Neural cell (in vitro differentiated cells): ENCODE data around the gene BRD3. TPM values are rescaled to one million over a fixed set of nuclear protein-coding genes. Genes with fewer than 3 reads are reported as not detected.

ENCODE experiments used
- H2AFZ ChIP-seq: fragments of 200-600, 300-800 bp; sonication (generic), shearing (Covaris generic); 2 replicates; pipeline ENCODE4 v1.6.0; 2014; ENCODE audit warnings: low read depth, mild to moderate bottlenecking, antibody characterized with exemption, low read length, moderate library complexity
- H3F3A ChIP-seq: fragments of 200-600 bp; shearing (Covaris generic); 2 replicates; pipeline ENCODE4 v1.6.1; 2016; ENCODE audit warnings: mild to moderate bottlenecking, moderate library complexity, mixed read lengths, antibody characterized with exemption, low read length; ENCODE audit not compliant: insufficient read depth, poor library complexity, severe bottlenecking
- H3K27ac ChIP-seq: fragments of 200-600, 300-800 bp; sonication (generic), shearing (Covaris generic); 2 replicates; pipeline ENCODE4 v1.5.1; 2014; ENCODE audit warnings: mild to moderate bottlenecking, low read length, moderate library complexity
- H3K27me3 ChIP-seq: fragments of 300-800, 200-600 bp; sonication (generic), shearing (Covaris generic); 2 replicates; pipeline ENCODE4 v1.6.0; 2014; ENCODE audit warnings: mild to moderate bottlenecking, low read depth, low read length, moderate library complexity; ENCODE audit not compliant: insufficient read depth
- H3K36me3 ChIP-seq: fragments of 300-800, 200-600 bp; sonication (generic), shearing (Covaris generic); 2 replicates; pipeline ENCODE4 v1.5.1; 2014; ENCODE audit warnings: mild to moderate bottlenecking, antibody characterized with exemption, low read length, moderate library complexity; ENCODE audit not compliant: insufficient read depth
- H3K4me2 ChIP-seq: fragments of 300-800, 200-600 bp; sonication (generic), shearing (Covaris generic); 2 replicates; pipeline ENCODE4 v1.6.0; 2014; ENCODE audit warnings: mild to moderate bottlenecking, low read length
- H3K4me3 ChIP-seq: fragments of 300-800, 200-600 bp; sonication (generic), shearing (Covaris generic); 2 replicates; pipeline ENCODE4 v1.5.1; 2014; ENCODE audit warnings: mild to moderate bottlenecking, low read length, moderate library complexity
- H3K79me2 ChIP-seq: fragments of 200-600 bp; shearing (Covaris generic); replicated peaks from 2 replicates; pipeline ENCODE4 v1.6.0; 2014; ENCODE audit warnings: mild to moderate bottlenecking, low read length, moderate library complexity; ENCODE audit not compliant: insufficient read depth
- H3K9ac ChIP-seq: fragments of 300-800, 200-600 bp; sonication (generic), shearing (Covaris generic); 2 replicates; pipeline ENCODE4 v1.6.1; 2016; ENCODE audit warnings: mild to moderate bottlenecking, low read length, mixed read lengths
- H3K9me2 ChIP-seq: fragments of 200-600 bp; shearing (Covaris generic); 2 replicates; pipeline ENCODE4 v1.6.1; 2016; ENCODE audit warnings: mild to moderate bottlenecking, low read length, mixed read lengths; ENCODE audit not compliant: insufficient read depth
- H3K9me3 ChIP-seq: fragments of 200-600, 300-800 bp; sonication (generic), shearing (Covaris generic); 2 replicates; pipeline ENCODE4 v1.6.1; 2016; ENCODE audit warnings: mild to moderate bottlenecking, mixed run types, low read length, moderate library complexity, mixed read lengths
- H4K20me1 ChIP-seq: fragments of 200-600 bp; shearing (Covaris generic); 2 replicates; pipeline ENCODE4 v1.6.1; 2016; ENCODE audit warnings: mild to moderate bottlenecking, mixed run types; ENCODE audit not compliant: insufficient read depth
- EP300 ChIP-seq: fragments of 450-650 bp; conservative IDR thresholded peaks from 2 replicates; pipeline ENCODE4 v1.6.1; 2014; ENCODE audit warnings: antibody characterized with exemption, mild to moderate bottlenecking, moderate library complexity; ENCODE audit not compliant: poor library complexity, severe bottlenecking
- EZH2 ChIP-seq: fragments of 200-600, 300-800 bp; shearing (Covaris generic), sonication (generic); IDR thresholded peaks from 2 replicates; pipeline ENCODE4 v1.6.1; 2014; ENCODE audit warnings: antibody characterized with exemption, low read length, borderline replicate concordance, mild to moderate bottlenecking; ENCODE audit not compliant: insufficient read depth, poor library complexity, severe bottlenecking
- MXI1 ChIP-seq: fragments of 450-650 bp; conservative IDR thresholded peaks from 2 replicates; pipeline ENCODE4 v1.6.1; 2014; ENCODE audit warnings: antibody characterized with exemption, mild to moderate bottlenecking; ENCODE audit not compliant: poor library complexity, severe bottlenecking
- POLR2AphosphoS5 ChIP-seq: IDR thresholded peaks from 2 replicates; pipeline ENCODE4 v1.6.1; 2012
- RAD21 ChIP-seq: fragments of 450-650 bp; conservative IDR thresholded peaks from 2 replicates; pipeline ENCODE4 v1.6.1; 2014; ENCODE audit warnings: antibody characterized with exemption, mild to moderate bottlenecking, moderate library complexity
- SMC3 ChIP-seq: fragments of 450-650 bp; conservative IDR thresholded peaks from 2 replicates; pipeline ENCODE4 v1.6.1; 2014; ENCODE audit warnings: antibody characterized with exemption, mild to moderate bottlenecking, moderate library complexity; ENCODE audit not compliant: poor library complexity
- TAF1 ChIP-seq: IDR thresholded peaks from 2 replicates; pipeline ENCODE4 v1.6.1; 2012; ENCODE audit warnings: low read depth
- polyA plus RNA-seq: library from polyadenylated mRNA; depleted of rRNA; stranded (reverse); fragments of >200 nt; gene quantifications from 2 replicates; pipeline ENCODE4 v1.2.3, GENCODE V29; 2014
- TF ChIP-seq, protein P1 (sequence below): IDR thresholded peaks from 2 replicates; pipeline ENCODE4 v1.6.1; 2012; ENCODE audit warnings: borderline replicate concordance
- TF ChIP-seq, protein P2 (sequence below): fragments of 450-650 bp; IDR thresholded peaks from 2 replicates; pipeline ENCODE4 v1.5.1; 2014; ENCODE audit warnings: antibody characterized with exemption, mild to moderate bottlenecking, moderate library complexity; ENCODE audit not compliant: poor library complexity, severe bottlenecking

The BRD3 gene
- polyA plus RNA-seq, 1 donor from 2014 or later: 17.6 TPM

DNA sequence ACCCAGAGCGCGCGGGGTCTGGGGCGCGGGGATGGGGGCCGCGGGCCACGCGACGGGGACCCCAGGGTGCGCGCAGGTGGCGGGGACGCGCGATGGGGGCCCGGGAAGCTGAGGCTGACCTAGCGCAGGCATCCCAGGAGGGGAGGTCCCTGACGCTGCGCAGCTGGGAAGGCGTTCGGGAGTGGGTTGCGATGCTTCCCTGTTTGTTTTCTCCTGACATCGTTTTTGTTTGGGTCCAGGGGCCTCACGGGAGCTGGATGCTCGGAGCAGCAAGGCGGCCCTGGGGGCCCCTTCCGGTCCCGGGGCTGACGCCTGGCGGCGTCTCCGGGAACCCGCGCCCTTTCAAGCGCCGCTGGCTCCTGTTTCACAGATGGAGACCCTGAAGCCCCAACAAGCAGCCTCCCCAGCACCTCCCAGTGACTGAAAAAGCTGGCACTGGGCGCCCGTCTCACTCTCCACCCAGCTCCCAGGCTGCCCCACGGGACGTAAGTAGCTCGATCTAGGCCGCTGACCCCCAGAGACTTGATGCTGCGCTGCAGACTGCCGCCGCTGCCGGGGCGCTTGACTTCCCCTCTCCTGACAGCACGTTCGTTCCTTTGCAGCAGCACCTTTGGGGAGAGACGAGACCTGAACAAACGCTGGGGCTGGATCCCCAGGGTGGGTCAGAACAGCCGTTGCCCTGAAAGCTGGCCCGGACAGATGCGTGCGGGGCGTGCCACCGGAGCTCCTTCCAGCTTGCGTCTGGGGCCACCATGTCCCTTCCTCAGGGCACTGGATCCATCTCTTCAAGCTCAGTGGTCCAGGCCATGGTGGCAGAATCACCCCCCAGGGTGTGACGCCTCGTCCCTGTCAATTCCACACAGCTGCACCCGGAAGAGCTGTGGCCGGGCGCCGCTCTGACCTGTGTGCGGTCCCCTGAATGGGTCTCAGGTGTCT is 42.0 kb downstream of the BRD3 start:
- H3K4me2 ChIP-seq: peak overlapping the region; percentile 62
- H2AFZ ChIP-seq: peak overlapping the region; percentile 69
- TF ChIP-seq, protein P1, sequence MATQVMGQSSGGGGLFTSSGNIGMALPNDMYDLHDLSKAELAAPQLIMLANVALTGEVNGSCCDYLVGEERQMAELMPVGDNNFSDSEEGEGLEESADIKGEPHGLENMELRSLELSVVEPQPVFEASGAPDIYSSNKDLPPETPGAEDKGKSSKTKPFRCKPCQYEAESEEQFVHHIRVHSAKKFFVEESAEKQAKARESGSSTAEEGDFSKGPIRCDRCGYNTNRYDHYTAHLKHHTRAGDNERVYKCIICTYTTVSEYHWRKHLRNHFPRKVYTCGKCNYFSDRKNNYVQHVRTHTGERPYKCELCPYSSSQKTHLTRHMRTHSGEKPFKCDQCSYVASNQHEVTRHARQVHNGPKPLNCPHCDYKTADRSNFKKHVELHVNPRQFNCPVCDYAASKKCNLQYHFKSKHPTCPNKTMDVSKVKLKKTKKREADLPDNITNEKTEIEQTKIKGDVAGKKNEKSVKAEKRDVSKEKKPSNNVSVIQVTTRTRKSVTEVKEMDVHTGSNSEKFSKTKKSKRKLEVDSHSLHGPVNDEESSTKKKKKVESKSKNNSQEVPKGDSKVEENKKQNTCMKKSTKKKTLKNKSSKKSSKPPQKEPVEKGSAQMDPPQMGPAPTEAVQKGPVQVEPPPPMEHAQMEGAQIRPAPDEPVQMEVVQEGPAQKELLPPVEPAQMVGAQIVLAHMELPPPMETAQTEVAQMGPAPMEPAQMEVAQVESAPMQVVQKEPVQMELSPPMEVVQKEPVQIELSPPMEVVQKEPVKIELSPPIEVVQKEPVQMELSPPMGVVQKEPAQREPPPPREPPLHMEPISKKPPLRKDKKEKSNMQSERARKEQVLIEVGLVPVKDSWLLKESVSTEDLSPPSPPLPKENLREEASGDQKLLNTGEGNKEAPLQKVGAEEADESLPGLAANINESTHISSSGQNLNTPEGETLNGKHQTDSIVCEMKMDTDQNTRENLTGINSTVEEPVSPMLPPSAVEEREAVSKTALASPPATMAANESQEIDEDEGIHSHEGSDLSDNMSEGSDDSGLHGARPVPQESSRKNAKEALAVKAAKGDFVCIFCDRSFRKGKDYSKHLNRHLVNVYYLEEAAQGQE: no peak
- TF ChIP-seq RAD21 (peak; percentile 40), POLR2AphosphoS5 (peak; percentile 6), EZH2 (no peak), SMC3 (peak; percentile 55), TAF1 (peak; percentile 58), MXI1 (peak; percentile 58)
- TF ChIP-seq, protein P2, sequence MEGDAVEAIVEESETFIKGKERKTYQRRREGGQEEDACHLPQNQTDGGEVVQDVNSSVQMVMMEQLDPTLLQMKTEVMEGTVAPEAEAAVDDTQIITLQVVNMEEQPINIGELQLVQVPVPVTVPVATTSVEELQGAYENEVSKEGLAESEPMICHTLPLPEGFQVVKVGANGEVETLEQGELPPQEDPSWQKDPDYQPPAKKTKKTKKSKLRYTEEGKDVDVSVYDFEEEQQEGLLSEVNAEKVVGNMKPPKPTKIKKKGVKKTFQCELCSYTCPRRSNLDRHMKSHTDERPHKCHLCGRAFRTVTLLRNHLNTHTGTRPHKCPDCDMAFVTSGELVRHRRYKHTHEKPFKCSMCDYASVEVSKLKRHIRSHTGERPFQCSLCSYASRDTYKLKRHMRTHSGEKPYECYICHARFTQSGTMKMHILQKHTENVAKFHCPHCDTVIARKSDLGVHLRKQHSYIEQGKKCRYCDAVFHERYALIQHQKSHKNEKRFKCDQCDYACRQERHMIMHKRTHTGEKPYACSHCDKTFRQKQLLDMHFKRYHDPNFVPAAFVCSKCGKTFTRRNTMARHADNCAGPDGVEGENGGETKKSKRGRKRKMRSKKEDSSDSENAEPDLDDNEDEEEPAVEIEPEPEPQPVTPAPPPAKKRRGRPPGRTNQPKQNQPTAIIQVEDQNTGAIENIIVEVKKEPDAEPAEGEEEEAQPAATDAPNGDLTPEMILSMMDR: peak; percentile 61
- H4K20me1 ChIP-seq: no peaks in the 10 kb centered on the region
- H3K9me3 ChIP-seq: no peaks in the 10 kb centered on the region
- H3K36me3 ChIP-seq: no peaks in the 10 kb centered on the region
- H3K79me2 ChIP-seq: peaks cover 12% of the 10 kb centered on the region
- H3K9ac ChIP-seq: peak overlapping the region; percentile 83
- H3K9me2 ChIP-seq: no peaks in the 10 kb centered on the region
- H3K27ac ChIP-seq: peak overlapping the region; percentile 80
- H3K27me3 ChIP-seq: no peaks in the 10 kb centered on the region
- peak overlapping the region; percentile 89 for H3K4me3 ChIP-seq
- no peaks in the 10 kb centered on the region for H3F3A ChIP-seq

DNA sequence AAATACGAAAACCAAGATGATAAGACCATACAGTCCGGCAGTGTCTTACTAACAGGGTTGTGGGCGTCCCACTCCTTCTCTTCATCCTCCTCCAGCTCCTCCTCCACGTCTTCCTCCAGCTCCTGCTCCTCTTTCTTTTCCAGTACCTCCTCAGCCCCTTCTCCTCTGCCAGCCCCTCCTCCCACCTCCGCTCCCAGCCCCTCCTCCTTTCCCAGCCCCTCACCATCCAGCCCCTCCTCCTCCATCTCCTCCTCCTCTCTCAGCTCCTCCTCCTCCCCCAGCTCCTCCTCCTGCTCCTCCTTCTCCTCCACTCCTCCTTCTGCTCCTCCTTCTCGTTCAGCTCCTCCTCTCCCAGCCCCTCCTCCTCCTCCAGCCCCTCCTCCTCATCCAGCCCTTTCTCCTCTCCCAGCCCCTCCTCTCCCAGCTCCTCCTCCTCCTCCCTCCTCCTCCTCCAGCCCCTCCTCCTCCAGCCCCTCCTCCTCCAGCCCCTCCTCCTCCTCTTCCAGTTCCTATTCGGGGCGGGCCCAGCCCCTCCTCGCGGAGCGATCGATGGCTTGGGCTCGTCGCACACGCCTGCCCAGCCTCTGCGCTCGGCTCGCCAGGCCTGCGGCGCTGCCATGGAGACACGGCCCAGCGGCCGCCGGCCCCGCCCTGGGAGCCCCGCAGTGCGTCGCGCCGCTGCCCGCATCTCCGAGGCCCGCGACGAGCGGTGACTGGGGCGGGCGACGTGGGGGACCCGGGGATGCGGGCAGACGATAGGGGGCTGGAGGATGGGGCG is 42.8 kb downstream of the BRD3 start, which contains the start of gene BRD3OS:
Gene BRD3OS (plus strand): TSS at position 654 of the 778 bp plus-strand sequence. CDS start 1,267 bp downstream, outside the sequence.
- Histone ChIP-seq H3K9me3 (no peaks in the 10 kb centered on the region), H3K36me3 (no peaks in the 10 kb centered on the region), H3K4me2 (peak within 1 kb of the TSS; percentile 64), H3F3A (no peaks in the 10 kb centered on the region), H2AFZ (peak within 1 kb of the TSS; percentile 69), H3K9ac (peak within 1 kb of the TSS; percentile 83), H3K9me2 (no peaks in the 10 kb centered on the region), H3K27ac (peak within 1 kb of the TSS; percentile 80), H4K20me1 (no peaks in the 10 kb centered on the region), H3K79me2 (peaks cover 12% of the 10 kb centered on the region), H3K27me3 (no peaks in the 10 kb centered on the region), H3K4me3 (peak within 1 kb of the TSS; percentile 89)
- no peak for TF ChIP-seq EZH2
- TF ChIP-seq, protein P2: no peak
- TF ChIP-seq EP300: peak; percentile 52
- TF ChIP-seq RAD21: no peak
- TF ChIP-seq SMC3: no peak
- TF ChIP-seq, protein P1: no peak
- peak; percentile 85 for TF ChIP-seq MXI1
- no peak for TF ChIP-seq TAF1
- TF ChIP-seq POLR2AphosphoS5: peak; percentile 69
